Skeletal muscle satellite cell (primary cell): ENCODE results near the gene GRP. TPM values are rescaled to one million over a fixed set of nuclear protein-coding genes. Genes with fewer than 3 reads are reported as not detected.
A peak's percentile ranks its signal among the peaks of the same experiment; 100 is the strongest.

ENCODE experiments used
- H3K27me3 ChIP-seq: 2 replicates; pipeline ENCODE4 v1.7.0; 2013; ENCODE audit warnings: low read length; ENCODE audit not compliant: control insufficient read depth, insufficient read depth
- H3K36me3 ChIP-seq: 2 replicates; pipeline ENCODE4 v1.7.0; 2013; ENCODE audit warnings: mild to moderate bottlenecking, control low read depth, low read length; ENCODE audit not compliant: insufficient read depth
- H3K4me1 ChIP-seq: 2 replicates; pipeline ENCODE4 v1.7.0; 2013; ENCODE audit warnings: low read length; ENCODE audit not compliant: control insufficient read depth, insufficient read depth
- H3K4me2 ChIP-seq: 2 replicates; pipeline ENCODE4 v1.7.0; 2013; ENCODE audit warnings: mild to moderate bottlenecking, low read length
- H3K4me3 ChIP-seq: 2 replicates; pipeline ENCODE4 v1.7.0; 2013; ENCODE audit warnings: low read length
- H3K9ac ChIP-seq: 2 replicates; pipeline ENCODE4 v1.7.0; 2013; ENCODE audit warnings: mild to moderate bottlenecking, low read depth, low read length, moderate library complexity
- H3K9me3 ChIP-seq: replicated peaks from 2 replicates; pipeline ENCODE4 v1.7.0; 2013; ENCODE audit warnings: mild to moderate bottlenecking, control low read depth, low read length
- total RNA-seq: library from RNA; depleted of rRNA; stranded (reverse); fragments of >200 nt; gene quantifications from 2 replicates; pipeline ENCODE4 v1.2.3, GENCODE V29; 2012; rRNA removed

The GRP gene
- total RNA-seq: not detected in 2 replicates

DNA sequence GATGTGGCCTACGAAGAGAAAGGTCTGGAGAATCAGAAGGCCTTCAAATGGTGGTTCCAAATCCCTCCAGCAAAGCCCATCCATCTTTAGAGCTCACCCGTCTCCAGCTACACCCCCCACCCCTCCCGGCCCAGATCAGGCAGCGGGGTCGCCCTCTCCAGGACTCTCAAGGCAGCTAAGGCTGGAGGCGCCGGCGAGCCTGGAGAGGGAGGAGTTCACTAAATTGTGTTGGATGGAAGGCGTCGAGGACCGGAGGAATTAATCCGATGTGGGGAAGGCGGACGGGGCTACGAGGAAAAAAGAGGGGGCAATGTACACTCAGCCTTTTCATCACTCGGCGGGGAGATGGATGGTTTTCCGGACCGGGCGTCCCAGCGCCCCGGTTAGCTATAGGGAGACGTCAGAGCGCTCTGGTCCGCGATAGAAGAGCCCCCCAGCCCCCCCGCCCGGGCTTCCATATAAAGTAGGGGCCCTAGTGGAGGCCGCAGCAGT, at the start of gene GRP:
GRP (plus strand) TSS at position 487 of the 492 bp plus-strand sequence. CDS start 108 bp downstream, outside the sequence.
- Histone ChIP-seq H3K27me3 (peaks cover 95% of the 10 kb centered on the region), H3K9ac (no peak within 1 kb of the TSS), H3K4me1 (no peaks in the 10 kb centered on the region), H3K4me2 (peak within 1 kb of the TSS; percentile 4), H3K36me3 (no peaks in the 10 kb centered on the region), H3K9me3 (no peaks in the 10 kb centered on the region), H3K4me3 (no peak within 1 kb of the TSS)

DNA sequence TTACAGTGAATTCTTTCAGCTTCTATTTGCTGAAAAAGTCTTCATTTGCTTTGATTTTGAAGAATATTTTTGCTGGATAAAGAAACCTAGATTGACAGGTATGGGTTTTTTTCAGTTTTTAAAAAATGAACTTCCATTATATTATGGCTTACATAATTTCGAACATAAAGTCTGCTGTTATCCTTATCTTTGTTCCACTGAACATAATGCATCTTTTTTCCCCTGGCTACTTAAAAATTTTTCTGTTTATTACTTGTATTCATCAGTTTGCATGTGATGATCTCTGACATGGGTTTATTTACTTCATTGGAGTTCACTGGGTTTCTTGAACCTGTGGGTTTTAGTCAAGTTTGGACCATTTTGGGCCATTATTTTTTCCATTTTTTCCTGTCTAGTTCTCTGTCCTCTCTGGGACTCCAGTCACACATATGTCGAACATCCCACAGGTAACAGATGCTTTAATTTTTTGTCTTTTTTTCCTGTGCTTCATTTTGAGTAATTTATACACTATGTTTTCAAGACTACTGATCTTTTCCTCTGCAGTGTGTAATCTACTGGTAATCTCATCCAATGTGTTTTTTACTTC, 47.2 kb upstream of the GRP start:
- H3K4me3 ChIP-seq: no peak overlapping the region
- H3K9me3 ChIP-seq: peaks cover 10% of the 10 kb centered on the region
- H3K4me1 ChIP-seq: no peaks in the 10 kb centered on the region
- H3K4me2 ChIP-seq: no peak overlapping the region
- H3K9ac ChIP-seq: no peak overlapping the region
- H3K27me3 ChIP-seq: peaks cover 29% of the 10 kb centered on the region
- H3K36me3 ChIP-seq: no peaks in the 10 kb centered on the region

DNA sequence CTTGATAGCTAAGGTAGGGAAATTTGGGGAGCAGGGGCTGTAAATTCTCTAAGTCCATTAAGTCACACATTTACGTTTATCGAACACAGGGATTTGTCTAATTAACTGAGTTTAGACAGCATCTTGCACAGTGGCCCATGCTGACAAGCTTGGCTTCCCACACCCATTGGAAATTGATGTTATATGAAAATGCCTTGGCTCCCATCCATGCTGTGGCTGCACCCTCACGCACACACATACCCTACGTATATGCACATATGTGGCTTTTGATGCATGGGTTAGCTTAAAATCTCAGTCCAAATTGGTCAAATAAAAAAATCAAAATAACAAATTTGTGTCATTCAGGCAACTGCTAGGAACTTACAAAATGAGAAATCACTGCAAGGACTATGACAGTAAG, 42.5 kb upstream of the GRP start:
- peaks cover 13% of the 10 kb centered on the region for H3K27me3 ChIP-seq
- H3K4me1 ChIP-seq: peaks cover 12% of the 10 kb centered on the region
- H3K36me3 ChIP-seq: no peaks in the 10 kb centered on the region
- H3K4me3 ChIP-seq: no peak overlapping the region
- peaks cover 7% of the 10 kb centered on the region for H3K9me3 ChIP-seq
- H3K4me2 ChIP-seq: no peak overlapping the region
- no peak overlapping the region for H3K9ac ChIP-seq

DNA sequence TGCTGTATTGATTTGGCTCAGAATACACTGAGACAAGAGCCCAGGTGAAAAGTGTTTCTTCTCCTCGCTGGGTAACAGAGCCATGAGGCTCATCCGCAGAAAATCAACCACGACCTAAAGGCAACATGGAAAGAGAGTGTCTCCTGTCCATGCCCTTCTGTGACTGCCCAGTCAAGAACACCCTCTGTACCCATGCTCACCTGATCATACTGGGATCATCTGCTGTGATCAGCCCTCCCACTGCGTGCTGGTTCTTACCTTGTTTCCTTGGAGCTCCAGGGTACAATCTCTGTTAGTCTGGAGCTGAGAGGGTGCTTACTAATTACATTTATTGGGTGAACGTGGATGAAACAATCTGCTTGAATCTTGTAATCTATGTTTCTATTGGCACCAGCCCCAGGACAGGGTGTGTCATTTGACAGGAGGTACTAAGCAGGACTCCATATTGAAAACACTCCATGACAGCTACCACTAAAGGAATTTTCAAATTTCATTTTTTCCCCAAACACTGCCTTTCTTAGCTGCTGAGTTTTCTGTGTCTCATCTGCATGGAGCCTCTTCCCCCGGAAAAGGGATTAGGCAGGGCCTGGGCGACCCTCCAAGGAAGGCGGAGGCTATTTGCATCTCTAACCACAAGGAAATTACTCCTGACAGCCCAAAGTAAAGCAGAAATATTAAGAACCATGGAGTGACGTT, 39.7 kb upstream of the GRP start:
- no peak overlapping the region for H3K4me3 ChIP-seq
- no peaks in the 10 kb centered on the region for H3K9me3 ChIP-seq
- H3K36me3 ChIP-seq: no peaks in the 10 kb centered on the region
- H3K9ac ChIP-seq: no peak overlapping the region
- H3K4me2 ChIP-seq: peak overlapping the region; percentile 22
- peaks cover 30% of the 10 kb centered on the region for H3K27me3 ChIP-seq
- H3K4me1 ChIP-seq: peaks cover 12% of the 10 kb centered on the region

DNA sequence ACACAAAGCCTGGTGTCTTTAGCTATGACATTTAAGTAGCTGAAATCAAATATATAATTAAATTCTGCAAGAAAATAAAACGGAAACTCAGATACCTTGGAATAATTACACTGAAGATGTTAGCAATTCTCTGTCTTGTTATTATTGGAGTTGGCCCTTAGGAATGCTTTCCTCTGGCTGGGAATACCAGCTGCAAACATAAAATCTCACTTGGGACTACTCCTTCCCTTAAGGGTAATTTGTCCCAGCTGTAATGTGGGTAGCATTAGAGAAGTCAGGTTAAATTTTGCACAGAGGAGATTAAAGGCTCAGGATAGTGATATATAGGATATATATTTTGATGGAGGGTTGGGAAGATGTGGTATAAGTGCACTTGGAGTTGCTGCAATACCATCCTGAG, 37.3 kb upstream of the GRP start:
- Histone ChIP-seq H3K4me3 (no peak overlapping the region), H3K4me2 (no peak overlapping the region), H3K9ac (no peak overlapping the region), H3K9me3 (no peaks in the 10 kb centered on the region), H3K27me3 (peaks cover 32% of the 10 kb centered on the region), H3K4me1 (peaks cover 12% of the 10 kb centered on the region), H3K36me3 (no peaks in the 10 kb centered on the region)

DNA sequence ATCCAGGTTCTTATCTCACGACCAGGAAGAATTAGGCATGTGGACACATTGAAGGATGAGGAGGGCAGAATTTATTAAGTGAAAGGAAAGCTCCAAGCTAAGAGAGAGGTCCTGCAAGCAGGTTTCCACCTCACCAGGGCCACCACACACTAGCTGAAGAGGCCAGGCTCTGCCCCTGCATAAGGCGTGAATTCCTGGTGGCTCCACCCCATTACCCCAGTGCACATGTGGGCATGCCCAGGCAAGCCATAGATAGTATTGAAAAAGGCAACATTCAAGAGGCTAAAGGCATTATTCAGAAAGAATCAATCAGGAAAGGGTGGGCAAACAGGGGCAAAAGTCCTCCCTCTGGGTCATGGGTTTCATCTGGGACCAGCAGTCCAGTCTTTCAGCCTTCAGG, 30.9 kb upstream of the GRP start:
- no peak overlapping the region for H3K4me2 ChIP-seq
- no peak overlapping the region for H3K9ac ChIP-seq
- H3K36me3 ChIP-seq: no peaks in the 10 kb centered on the region
- H3K27me3 ChIP-seq: peaks cover 58% of the 10 kb centered on the region
- H3K4me3 ChIP-seq: no peak overlapping the region
- no peaks in the 10 kb centered on the region for H3K4me1 ChIP-seq
- H3K9me3 ChIP-seq: no peaks in the 10 kb centered on the region

DNA sequence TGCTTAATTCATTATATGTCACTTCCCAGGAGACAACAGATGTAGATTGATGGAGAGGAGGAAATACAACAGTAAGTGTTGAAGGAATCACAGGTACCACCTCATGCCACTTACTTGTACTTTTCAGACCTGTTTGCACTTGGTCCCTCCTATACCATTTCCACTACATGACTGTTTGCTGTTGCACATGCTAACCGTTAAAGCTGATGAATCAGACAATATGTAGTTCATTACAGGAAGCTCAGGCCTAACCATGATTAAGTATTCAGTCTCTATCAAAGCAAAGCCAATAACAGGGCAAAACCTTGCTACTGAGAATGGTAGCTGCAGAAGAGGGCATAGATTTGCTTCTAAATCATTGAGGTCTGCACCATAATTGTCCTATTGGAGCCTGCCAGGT, 30.2 kb upstream of the GRP start:
- Histone ChIP-seq H3K4me1 (no peaks in the 10 kb centered on the region), H3K4me3 (no peak overlapping the region), H3K9ac (no peak overlapping the region), H3K4me2 (no peak overlapping the region), H3K27me3 (peaks cover 56% of the 10 kb centered on the region), H3K36me3 (no peaks in the 10 kb centered on the region), H3K9me3 (no peaks in the 10 kb centered on the region)

DNA sequence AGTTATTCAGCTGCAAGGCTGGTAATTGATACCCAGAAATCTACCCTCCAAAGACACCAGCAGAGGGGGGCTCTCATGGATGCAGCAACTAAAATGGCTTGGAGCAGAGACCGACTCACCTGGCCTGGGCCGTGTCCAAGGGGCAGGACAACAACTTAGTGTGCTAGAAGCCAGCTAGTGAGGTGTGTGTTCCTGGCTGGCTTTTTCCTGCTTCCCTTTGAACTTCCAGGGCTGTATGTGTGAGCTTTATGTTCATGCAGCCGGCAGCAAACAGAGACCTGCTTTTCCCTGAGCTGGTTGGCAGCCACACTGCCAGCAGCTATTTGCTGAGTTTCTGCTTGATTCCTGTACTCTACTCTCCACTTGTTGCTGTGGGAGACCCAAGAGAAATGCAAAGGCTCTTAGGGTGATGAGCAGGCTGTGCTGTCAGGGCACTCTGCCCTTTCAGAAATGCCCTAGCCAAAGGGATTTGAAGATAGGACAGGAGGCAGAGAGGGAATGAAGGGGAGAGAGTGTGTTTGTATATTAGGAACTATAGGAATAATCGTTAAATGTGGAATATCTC, 23.7 kb upstream of the GRP start:
- Histone ChIP-seq H3K4me3 (no peak overlapping the region), H3K9me3 (no peaks in the 10 kb centered on the region), H3K9ac (no peak overlapping the region), H3K27me3 (peaks cover 75% of the 10 kb centered on the region), H3K4me1 (no peaks in the 10 kb centered on the region), H3K4me2 (no peak overlapping the region), H3K36me3 (no peaks in the 10 kb centered on the region)

DNA sequence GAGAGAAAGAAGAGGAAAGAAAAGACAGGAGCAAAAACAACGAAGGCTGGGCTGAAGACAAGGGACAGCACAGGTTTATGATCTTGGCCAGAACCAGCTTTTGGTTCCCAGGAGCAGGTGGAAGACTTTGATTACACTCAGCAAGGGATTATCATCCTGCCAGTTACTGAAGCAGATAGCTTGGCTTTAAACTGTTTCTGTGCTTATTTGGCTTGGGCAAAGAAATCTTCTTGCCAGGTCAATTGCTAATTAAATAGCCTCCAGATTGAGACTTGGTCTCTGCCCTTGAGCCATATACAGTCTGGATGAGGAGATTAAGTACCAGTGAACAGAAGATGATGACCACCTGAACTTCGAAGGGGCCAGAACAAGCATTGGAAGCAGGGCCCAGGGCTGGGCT, 22.3 kb upstream of the GRP start:
- Histone ChIP-seq H3K4me3 (no peak overlapping the region), H3K4me1 (no peaks in the 10 kb centered on the region), H3K9ac (no peak overlapping the region), H3K4me2 (no peak overlapping the region), H3K27me3 (peaks cover 72% of the 10 kb centered on the region), H3K36me3 (no peaks in the 10 kb centered on the region), H3K9me3 (no peaks in the 10 kb centered on the region)

DNA sequence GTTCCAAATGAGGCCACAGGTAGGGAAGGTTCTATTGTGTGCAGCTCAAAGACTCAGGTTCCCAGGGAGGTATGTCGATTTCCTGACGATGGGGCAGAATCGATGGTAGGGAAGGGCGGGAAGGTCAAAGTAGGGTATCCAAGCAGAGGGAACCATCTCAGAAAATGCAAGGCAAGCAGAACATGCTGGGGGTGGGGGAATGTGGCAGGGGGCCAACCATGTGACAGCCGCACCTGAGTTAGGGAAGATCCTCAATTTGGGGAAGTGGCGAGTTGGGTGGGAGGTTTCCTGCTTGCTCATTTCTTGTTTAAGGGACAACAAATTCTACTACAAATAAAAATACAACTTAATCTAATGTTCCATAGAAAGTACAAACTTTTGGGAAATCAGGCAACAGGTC, 21.7 kb upstream of the GRP start:
- no peaks in the 10 kb centered on the region for H3K36me3 ChIP-seq
- H3K4me3 ChIP-seq: no peak overlapping the region
- H3K27me3 ChIP-seq: peaks cover 73% of the 10 kb centered on the region
- no peak overlapping the region for H3K4me2 ChIP-seq
- no peaks in the 10 kb centered on the region for H3K4me1 ChIP-seq
- H3K9me3 ChIP-seq: no peaks in the 10 kb centered on the region
- no peak overlapping the region for H3K9ac ChIP-seq

DNA sequence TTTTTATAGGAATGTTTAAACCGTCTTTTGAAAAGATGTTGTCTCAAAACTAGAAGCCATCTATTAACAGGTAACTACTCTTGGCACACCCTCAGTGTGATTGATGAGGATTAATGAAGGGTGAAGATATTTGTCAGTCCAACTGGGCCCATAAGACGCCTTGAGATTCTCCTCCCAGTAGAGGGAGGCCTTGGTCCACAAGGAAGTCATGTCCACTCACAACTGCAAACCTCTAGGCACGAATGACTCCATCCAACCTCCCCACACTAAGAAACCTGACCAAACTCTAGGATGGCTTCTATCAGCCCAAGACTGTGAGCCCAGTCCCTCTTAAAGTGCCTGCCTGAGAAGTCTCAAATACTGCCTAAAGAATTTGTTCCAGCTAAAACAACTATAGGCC, 19.2 kb upstream of the GRP start:
- Histone ChIP-seq H3K36me3 (no peaks in the 10 kb centered on the region), H3K9ac (no peak overlapping the region), H3K4me1 (no peaks in the 10 kb centered on the region), H3K27me3 (peaks cover 84% of the 10 kb centered on the region), H3K4me3 (no peak overlapping the region), H3K9me3 (no peaks in the 10 kb centered on the region), H3K4me2 (no peak overlapping the region)
